Loucy (cell line): ENCODE data around the gene NDST1.

Experiments
- H2AFZ ChIP-seq: fragments of 200-600 bp; sonication (generic); 2 replicates; pipeline ENCODE4 v1.6.0; 2016; ENCODE audit warnings: antibody characterized with exemption, mild to moderate bottlenecking, low read length, moderate library complexity
- H3F3A ChIP-seq: fragments of 200-600 bp; 2 replicates; pipeline ENCODE4 v1.6.0; 2016; ENCODE audit warnings: antibody characterized with exemption, low read depth, mild to moderate bottlenecking
- H3K27me3 ChIP-seq: fragments of 200-600 bp; sonication (generic); 2 replicates; pipeline ENCODE4 v1.6.1; 2014; ENCODE audit warnings: low read length, mild to moderate bottlenecking; ENCODE audit not compliant: insufficient read depth, poor library complexity, severe bottlenecking
- H3K36me3 ChIP-seq: fragments of 200-600 bp; sonication (generic); 2 replicates; pipeline ENCODE4 v1.6.1; 2016; ENCODE audit warnings: low read length; ENCODE audit not compliant: insufficient read depth
- H3K4me1 ChIP-seq: fragments of 200-600 bp; sonication (generic); 2 replicates; pipeline ENCODE4 v1.5.1; 2014; ENCODE audit warnings: low read length, mild to moderate bottlenecking; ENCODE audit not compliant: insufficient read depth, poor library complexity, severe bottlenecking
- H3K4me2 ChIP-seq: fragments of 200-600 bp; sonication (generic); 2 replicates; pipeline ENCODE4 v1.6.0; 2014; ENCODE audit warnings: antibody characterized with exemption, low read length, low read depth, mild to moderate bottlenecking; ENCODE audit not compliant: poor library complexity, severe bottlenecking
- H3K4me3 ChIP-seq: fragments of 200-600 bp; sonication (generic); 2 replicates; pipeline ENCODE4 v1.5.1; 2014; ENCODE audit warnings: low read length, mild to moderate bottlenecking, mixed read lengths; ENCODE audit not compliant: poor library complexity, severe bottlenecking
- H3K79me2 ChIP-seq: fragments of 200-600 bp; sonication (generic); 2 replicates; pipeline ENCODE4 v1.6.1; 2014; ENCODE audit warnings: low read length; ENCODE audit not compliant: insufficient read depth
- H3K9ac ChIP-seq: fragments of 200-600 bp; sonication (generic); 2 replicates; pipeline ENCODE4 v1.6.0; 2014; ENCODE audit warnings: mild to moderate bottlenecking, low read depth, low read length, moderate library complexity; ENCODE audit not compliant: poor library complexity, severe bottlenecking
- H3K9me2 ChIP-seq: fragments of 200-600 bp; sonication (generic); replicated peaks from 2 replicates; pipeline ENCODE4 v1.6.1; 2016; ENCODE audit warnings: low read depth, low read length, mixed read lengths
- H3K9me3 ChIP-seq: fragments of 200-600 bp; sonication (generic); 2 replicates; pipeline ENCODE4 v1.6.1; 2014; ENCODE audit warnings: mild to moderate bottlenecking, antibody characterized with exemption, low read length, low read depth; ENCODE audit not compliant: insufficient read depth
- H4K20me1 ChIP-seq: fragments of 200-600 bp; sonication (generic); 2 replicates; pipeline ENCODE4 v1.6.0; 2014; ENCODE audit warnings: antibody characterized with exemption, low read length, mild to moderate bottlenecking; ENCODE audit not compliant: insufficient read depth, poor library complexity, severe bottlenecking
- EZH2phosphoT487 ChIP-seq: fragments of 200-600 bp; IDR thresholded peaks from 2 replicates; pipeline ENCODE4 v1.6.1; 2018; ENCODE audit warnings: antibody characterized with exemption, mild to moderate bottlenecking, moderate library complexity, borderline replicate concordance
- TF ChIP-seq, protein P1 (sequence below): fragments of 200-600 bp; sonication (generic); conservative IDR thresholded peaks from 2 replicates; pipeline ENCODE4 v1.5.1; 2014; ENCODE audit warnings: mild to moderate bottlenecking, antibody characterized with exemption, low read length

NDST1 gene

DNA sequence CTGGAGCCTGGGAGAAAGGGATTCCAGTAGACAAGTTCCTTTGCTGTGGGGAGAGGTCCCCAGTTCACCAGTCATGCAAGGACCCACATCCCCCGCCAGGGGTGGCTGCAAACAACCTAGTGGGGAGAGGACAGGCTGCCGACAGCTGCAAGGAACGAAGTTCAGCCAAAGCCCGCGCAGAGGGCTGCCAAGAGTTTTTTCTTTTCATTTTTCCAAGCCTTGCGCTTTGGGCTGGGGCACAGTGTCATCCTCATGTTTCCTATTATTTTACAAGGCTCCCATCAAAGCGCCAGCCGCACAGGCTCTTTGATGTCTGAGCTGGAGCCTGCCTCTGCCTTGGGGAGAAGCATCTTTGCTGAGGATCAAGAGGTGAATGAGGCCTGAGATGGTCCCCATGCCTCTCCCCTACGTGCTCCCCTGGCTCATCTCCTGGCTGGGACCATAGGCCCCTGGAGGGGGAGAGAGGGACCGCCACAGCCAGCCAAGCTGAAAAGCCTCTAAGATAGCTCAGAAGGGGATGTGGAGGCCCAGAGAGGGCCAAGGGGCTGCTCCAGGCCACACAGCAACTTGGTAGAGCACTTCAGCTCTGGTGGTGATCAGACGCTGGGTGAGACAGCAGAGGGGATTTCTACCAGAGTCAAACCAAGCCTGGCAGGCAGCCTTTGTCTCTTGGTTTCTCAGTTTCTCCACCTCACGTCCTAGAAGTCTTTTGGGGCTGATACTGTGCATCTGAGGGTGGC, 82.1 kb downstream of the NDST1 start:
- TF ChIP-seq, protein P1, sequence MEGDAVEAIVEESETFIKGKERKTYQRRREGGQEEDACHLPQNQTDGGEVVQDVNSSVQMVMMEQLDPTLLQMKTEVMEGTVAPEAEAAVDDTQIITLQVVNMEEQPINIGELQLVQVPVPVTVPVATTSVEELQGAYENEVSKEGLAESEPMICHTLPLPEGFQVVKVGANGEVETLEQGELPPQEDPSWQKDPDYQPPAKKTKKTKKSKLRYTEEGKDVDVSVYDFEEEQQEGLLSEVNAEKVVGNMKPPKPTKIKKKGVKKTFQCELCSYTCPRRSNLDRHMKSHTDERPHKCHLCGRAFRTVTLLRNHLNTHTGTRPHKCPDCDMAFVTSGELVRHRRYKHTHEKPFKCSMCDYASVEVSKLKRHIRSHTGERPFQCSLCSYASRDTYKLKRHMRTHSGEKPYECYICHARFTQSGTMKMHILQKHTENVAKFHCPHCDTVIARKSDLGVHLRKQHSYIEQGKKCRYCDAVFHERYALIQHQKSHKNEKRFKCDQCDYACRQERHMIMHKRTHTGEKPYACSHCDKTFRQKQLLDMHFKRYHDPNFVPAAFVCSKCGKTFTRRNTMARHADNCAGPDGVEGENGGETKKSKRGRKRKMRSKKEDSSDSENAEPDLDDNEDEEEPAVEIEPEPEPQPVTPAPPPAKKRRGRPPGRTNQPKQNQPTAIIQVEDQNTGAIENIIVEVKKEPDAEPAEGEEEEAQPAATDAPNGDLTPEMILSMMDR = no peak
- no peak for TF ChIP-seq EZH2phosphoT487
- Histone ChIP-seq H3K79me2 (no peaks in the 10 kb centered on the region), H3K9me2 (no peaks in the 10 kb centered on the region), H3K27me3 (no peaks in the 10 kb centered on the region), H3K4me1 (no peaks in the 10 kb centered on the region), H3F3A (no peaks in the 10 kb centered on the region), H4K20me1 (no peaks in the 10 kb centered on the region), H2AFZ (no peak overlapping the region), H3K36me3 (no peaks in the 10 kb centered on the region), H3K4me3 (no peak overlapping the region), H3K4me2 (no peak overlapping the region), H3K9me3 (no peaks in the 10 kb centered on the region), H3K9ac (no peak overlapping the region)

DNA sequence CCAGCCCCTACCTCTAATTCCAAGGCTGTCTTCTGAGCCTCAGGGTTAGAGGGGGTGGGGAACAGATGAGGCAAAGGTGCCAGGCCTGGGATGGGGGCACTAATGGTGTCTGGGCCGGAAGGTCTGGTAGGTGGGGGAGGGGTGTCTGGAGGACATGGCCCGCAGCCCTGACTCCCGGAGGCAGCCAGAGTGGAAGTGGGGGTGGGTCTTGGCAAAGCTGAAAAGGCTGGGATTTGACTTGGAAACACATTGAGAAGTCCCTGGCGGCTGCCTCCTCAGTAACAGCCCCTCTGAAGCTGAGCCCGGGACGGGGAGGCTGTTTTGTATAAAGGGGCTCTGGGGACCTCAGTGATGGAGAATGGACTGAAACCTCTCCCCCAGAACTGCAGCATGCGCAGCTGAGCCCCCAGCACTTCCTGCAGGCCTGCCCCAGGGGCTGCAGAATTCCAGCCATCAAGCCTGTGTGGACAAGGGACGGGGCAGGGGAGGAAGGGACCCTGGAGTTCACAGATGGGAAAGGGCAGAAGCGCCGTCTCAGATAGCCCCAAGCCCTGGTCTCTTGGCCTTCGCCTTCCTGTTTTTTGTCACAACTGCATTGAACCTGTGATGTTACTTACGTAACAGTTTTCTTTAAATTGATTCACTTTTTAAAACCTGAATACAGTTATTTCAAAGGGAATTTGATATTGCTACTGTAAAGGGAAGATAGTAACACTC, 83.2 kb downstream of the NDST1 start:
- H3K27me3 ChIP-seq = no peaks in the 10 kb centered on the region
- no peaks in the 10 kb centered on the region for H3K36me3 ChIP-seq
- no peak overlapping the region for H3K4me3 ChIP-seq
- peaks cover under 1% of the 10 kb centered on the region for H3K4me1 ChIP-seq
- H3K9me3 ChIP-seq = no peaks in the 10 kb centered on the region
- H3K9ac ChIP-seq = no peak overlapping the region
- no peak overlapping the region for H3K4me2 ChIP-seq
- no peak overlapping the region for H2AFZ ChIP-seq
- H3K9me2 ChIP-seq = no peaks in the 10 kb centered on the region
- H4K20me1 ChIP-seq = no peaks in the 10 kb centered on the region
- H3F3A ChIP-seq = no peaks in the 10 kb centered on the region
- TF ChIP-seq, protein P1 = no peak
- no peak for TF ChIP-seq EZH2phosphoT487
- no peaks in the 10 kb centered on the region for H3K79me2 ChIP-seq

DNA sequence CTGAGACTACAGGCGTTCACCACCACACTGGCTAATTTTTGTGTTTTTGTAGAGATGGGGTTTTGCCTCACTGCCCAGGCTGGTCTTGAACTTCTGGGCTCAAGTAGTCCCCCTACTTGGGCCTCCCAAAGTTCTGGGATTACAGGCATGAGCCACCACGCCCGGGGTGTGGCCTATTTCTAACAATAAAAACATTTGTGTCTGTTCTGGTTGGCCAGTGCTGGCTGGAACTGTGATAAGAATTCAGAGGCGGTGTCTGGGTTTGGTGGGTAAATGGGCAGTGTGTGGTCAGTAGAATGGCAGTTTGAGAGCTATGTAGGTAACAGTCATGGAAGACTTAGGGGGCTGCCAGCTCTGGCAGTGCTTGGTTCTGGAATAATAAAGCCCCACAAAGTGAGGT, 85.7 kb downstream of the NDST1 start:
- no peaks in the 10 kb centered on the region for H3K9me3 ChIP-seq
- TF ChIP-seq, protein P1 = no peak
- TF ChIP-seq EZH2phosphoT487 = no peak
- no peaks in the 10 kb centered on the region for H3K36me3 ChIP-seq
- H3F3A ChIP-seq = no peaks in the 10 kb centered on the region
- H3K4me3 ChIP-seq = no peak overlapping the region
- H3K9me2 ChIP-seq = no peaks in the 10 kb centered on the region
- no peak overlapping the region for H3K9ac ChIP-seq
- H3K4me1 ChIP-seq = peaks cover 10% of the 10 kb centered on the region
- H3K79me2 ChIP-seq = no peaks in the 10 kb centered on the region
- H3K27me3 ChIP-seq = no peaks in the 10 kb centered on the region
- H3K4me2 ChIP-seq = no peak overlapping the region
- H4K20me1 ChIP-seq = no peaks in the 10 kb centered on the region
- H2AFZ ChIP-seq = no peak overlapping the region
